Effector memory CD4-positive, alpha-beta T cell (primary cell): ENCODE results near the gene EVI5.
"Not testable (repeated sequence)": the region's sequence is repeated elsewhere in the genome, so short reads cannot be mapped to it uniquely, and the experiment has no call there.

Experiments used
- DNase-seq, 3 donors: peaks; one replicate each; pipeline ENCODE4 v3.0.0-alpha.2; 2020
- H3K27ac ChIP-seq: 2 replicates; pipeline ENCODE4 v1.7.0; 2013; ENCODE audit warnings: mild to moderate bottlenecking, low read length, moderate library complexity; ENCODE audit not compliant: insufficient read depth, poor library complexity, severe bottlenecking
- H3K27me3 ChIP-seq: replicated peaks from 2 replicates; pipeline ENCODE4 v1.7.0; 2013; ENCODE audit warnings: mild to moderate bottlenecking, low read length; ENCODE audit not compliant: insufficient read depth, control insufficient read depth, poor library complexity, severe bottlenecking
- H3K36me3 ChIP-seq: 2 replicates; pipeline ENCODE4 v1.7.0; 2013; ENCODE audit warnings: mild to moderate bottlenecking, low read length, moderate library complexity; ENCODE audit not compliant: control insufficient read depth, insufficient read depth
- H3K4me1 ChIP-seq: 2 replicates; pipeline ENCODE4 v1.7.0; 2013; ENCODE audit warnings: low read length, mild to moderate bottlenecking; ENCODE audit not compliant: control insufficient read depth, insufficient read depth, poor library complexity, severe bottlenecking
- H3K4me3 ChIP-seq: 2 replicates; pipeline ENCODE4 v1.7.0; 2013; ENCODE audit warnings: low read length, low read depth, mild to moderate bottlenecking; ENCODE audit not compliant: insufficient read depth, poor library complexity, severe bottlenecking
- H3K9me3 ChIP-seq: 2 replicates; pipeline ENCODE4 v1.7.0; 2013; ENCODE audit warnings: mild to moderate bottlenecking, low read length, moderate library complexity; ENCODE audit not compliant: control insufficient read depth

EVI5 gene

GRCh38 chr1:92773749-92774148 lies 11.2 kb downstream of the EVI5 start:
- not testable (repeated sequence) for H3K9me3 ChIP-seq, H3K4me3 ChIP-seq, H3K27ac ChIP-seq, H3K4me1 ChIP-seq, H3K36me3 ChIP-seq, DNase-seq, H3K27me3 ChIP-seq

- peaks cover 3% of the 10 kb centered on the region for H3K27me3 ChIP-seq
- no peaks in the 10 kb centered on the region for H3K9me3 ChIP-seq
- DNase-seq: no peak
- no peaks in the 10 kb centered on the region for H3K4me1 ChIP-seq
- H3K27ac ChIP-seq: no peak overlapping the region
- no peak overlapping the region for H3K4me3 ChIP-seq
- H3K36me3 ChIP-seq: no peaks in the 10 kb centered on the region
Measured at GRCh38 chr1:92769856-92770255, 15.1 kb downstream of the EVI5 start.

GRCh38 chr1:92768915-92769314 lies 16.0 kb downstream of the EVI5 start:
- H3K27ac ChIP-seq: no peak overlapping the region
- H3K4me3 ChIP-seq: no peak overlapping the region
- no peaks in the 10 kb centered on the region for H3K9me3 ChIP-seq
- H3K36me3 ChIP-seq: no peaks in the 10 kb centered on the region
- H3K27me3 ChIP-seq: peaks cover 3% of the 10 kb centered on the region
- DNase-seq: no peak
- no peaks in the 10 kb centered on the region for H3K4me1 ChIP-seq

DNA sequence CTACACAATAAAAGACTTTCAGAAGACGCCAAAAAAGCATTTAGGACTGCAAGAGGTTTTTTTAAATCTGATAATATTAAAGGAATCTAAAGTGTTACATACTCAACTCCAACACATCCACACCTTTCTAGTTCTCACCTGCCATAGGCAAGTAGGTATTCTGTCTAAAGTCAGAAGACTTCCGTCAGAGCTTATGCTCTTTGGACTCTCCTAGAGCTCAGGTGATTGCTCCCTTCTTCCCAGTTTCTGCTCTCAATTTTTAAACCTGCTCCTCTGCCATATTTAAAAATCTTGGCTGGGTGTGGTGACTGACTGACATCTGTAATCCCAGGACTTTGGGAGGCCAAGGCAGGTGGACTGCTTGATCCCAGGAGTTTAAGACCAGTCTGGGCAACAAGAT lies 16.6 kb downstream of the EVI5 start:
- no peaks in the 10 kb centered on the region for H3K36me3 ChIP-seq
- H3K9me3 ChIP-seq: no peaks in the 10 kb centered on the region
- H3K4me1 ChIP-seq: no peaks in the 10 kb centered on the region
- no peak for DNase-seq
- H3K4me3 ChIP-seq: no peak overlapping the region
- no peak overlapping the region for H3K27ac ChIP-seq
- H3K27me3 ChIP-seq: peaks cover 1% of the 10 kb centered on the region

DNA sequence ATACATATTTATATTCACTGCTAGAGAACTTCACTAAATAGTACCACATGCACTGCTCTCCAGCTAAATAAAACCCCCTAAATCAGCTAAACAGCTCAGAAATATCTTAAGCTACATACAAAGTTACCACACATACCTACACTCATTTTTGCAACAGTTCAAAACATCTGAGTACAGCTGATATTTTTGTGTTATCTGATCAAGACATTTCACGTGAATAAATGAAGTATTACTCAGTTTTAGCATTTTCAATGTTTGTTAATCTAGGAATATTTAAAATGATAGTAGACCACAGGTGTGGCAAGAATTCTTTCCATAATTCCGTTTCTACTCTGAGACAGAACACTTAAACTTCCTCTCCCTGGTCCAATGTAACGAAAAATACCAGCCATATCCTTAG lies 20.8 kb downstream of the EVI5 start:
- Histone ChIP-seq H3K27ac (no peak overlapping the region), H3K4me1 (no peaks in the 10 kb centered on the region), H3K27me3 (no peaks in the 10 kb centered on the region), H3K4me3 (no peak overlapping the region), H3K36me3 (no peaks in the 10 kb centered on the region), H3K9me3 (no peaks in the 10 kb centered on the region)
- no peak for DNase-seq

- no peaks in the 10 kb centered on the region for H3K9me3 ChIP-seq
- H3K4me3 ChIP-seq: no peak overlapping the region
- H3K36me3 ChIP-seq: no peaks in the 10 kb centered on the region
- no peak for DNase-seq
- H3K4me1 ChIP-seq: no peaks in the 10 kb centered on the region
- H3K27me3 ChIP-seq: no peaks in the 10 kb centered on the region
- H3K27ac ChIP-seq: no peak overlapping the region
Measured at GRCh38 chr1:92762355-92762754, 22.6 kb downstream of the EVI5 start.

- no peaks in the 10 kb centered on the region for H3K27me3 ChIP-seq
- H3K4me3 ChIP-seq: no peak overlapping the region
- H3K4me1 ChIP-seq: no peaks in the 10 kb centered on the region
- no peak for DNase-seq
- no peaks in the 10 kb centered on the region for H3K9me3 ChIP-seq
- no peak overlapping the region for H3K27ac ChIP-seq
- H3K36me3 ChIP-seq: no peaks in the 10 kb centered on the region
Measured at GRCh38 chr1:92759361-92759760, 25.5 kb downstream of the EVI5 start.

DNA sequence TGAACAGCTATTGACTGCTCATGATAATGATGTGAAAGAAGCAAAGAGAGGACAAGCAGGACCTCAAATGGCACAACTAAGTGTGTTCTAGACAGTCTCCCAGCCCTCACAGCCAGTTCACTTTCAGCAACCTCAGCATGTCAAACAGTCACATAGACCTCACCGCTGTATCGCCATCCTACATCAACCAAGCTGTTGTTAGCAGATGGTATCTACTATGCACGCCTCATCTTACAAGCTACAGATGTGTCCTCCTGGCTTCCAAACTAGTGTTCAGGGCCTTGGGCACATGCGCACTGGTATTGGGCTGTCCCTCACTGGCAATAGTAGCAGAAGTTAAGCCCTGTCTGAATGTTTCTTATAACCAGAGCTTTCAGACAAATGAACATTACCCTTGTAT lies 28.4 kb downstream of the EVI5 start:
- H3K27me3 ChIP-seq: no peaks in the 10 kb centered on the region
- H3K4me1 ChIP-seq: no peaks in the 10 kb centered on the region
- no peaks in the 10 kb centered on the region for H3K9me3 ChIP-seq
- H3K4me3 ChIP-seq: no peak overlapping the region
- no peaks in the 10 kb centered on the region for H3K36me3 ChIP-seq
- no peak overlapping the region for H3K27ac ChIP-seq
- DNase-seq: no peak

DNA sequence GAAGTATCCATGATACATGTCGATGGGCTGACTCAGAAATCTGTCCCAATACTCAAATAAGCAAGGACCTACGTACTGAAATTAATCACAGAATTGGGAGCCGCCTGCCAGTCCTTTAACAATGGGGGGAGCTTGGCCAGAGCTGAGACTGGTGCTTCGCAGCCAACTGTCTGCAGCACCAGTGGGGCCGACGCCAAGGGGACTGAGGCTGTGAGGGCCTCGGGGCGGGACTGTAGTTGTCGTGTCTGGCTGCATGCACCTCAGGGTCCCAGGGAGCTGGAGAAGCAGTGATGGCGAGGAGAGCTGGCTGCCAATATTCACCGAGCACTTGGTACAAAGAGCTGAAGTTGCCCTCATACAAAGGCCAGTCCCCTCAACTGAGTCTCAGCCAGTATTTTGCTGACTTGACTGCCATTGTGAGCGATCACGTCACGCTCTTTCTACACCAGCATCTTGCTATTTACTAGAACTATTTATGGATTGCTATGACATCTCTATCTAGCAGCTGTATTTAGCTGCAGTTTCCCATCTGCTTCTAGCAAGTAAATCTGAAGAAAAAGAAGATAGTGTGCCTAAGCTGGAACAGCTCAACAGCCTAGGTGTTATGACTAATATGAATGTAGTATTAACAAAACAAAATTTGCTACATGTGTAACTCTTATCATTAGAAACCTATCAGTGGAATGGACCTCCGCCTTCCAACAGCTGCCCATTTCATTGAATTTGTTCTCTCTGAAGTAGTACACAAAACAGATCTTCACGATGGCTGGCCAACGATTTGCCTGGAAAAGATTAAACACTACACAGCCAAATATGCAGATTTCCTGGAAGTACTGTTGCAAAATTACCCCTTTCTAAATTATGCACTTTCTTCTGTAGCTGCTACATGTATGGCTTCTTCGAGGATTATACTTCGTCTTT lies 29.1 kb downstream of the EVI5 start:
- no peak overlapping the region for H3K4me3 ChIP-seq
- no peaks in the 10 kb centered on the region for H3K4me1 ChIP-seq
- H3K27ac ChIP-seq: no peak overlapping the region
- no peaks in the 10 kb centered on the region for H3K27me3 ChIP-seq
- no peaks in the 10 kb centered on the region for H3K9me3 ChIP-seq
- no peaks in the 10 kb centered on the region for H3K36me3 ChIP-seq
- DNase-seq: no peak

DNA sequence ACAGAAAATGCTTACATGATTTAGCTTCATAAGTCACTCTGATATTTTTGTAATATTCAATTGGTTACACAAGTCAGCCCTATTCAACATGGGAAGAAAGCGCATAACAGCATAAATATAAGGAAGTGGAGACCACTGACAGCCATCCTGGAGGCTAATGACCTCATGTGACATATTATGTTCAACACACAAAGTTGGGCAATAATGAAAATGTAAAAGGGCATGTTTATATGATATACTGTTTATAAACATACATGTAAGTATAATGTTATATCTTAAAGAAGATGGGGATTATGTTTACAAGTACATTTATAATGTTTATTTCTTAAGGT lies 30.2 kb downstream of the EVI5 start:
- no peak for DNase-seq
- Histone ChIP-seq H3K27ac (no peak overlapping the region), H3K4me1 (no peaks in the 10 kb centered on the region), H3K36me3 (no peaks in the 10 kb centered on the region), H3K27me3 (no peaks in the 10 kb centered on the region), H3K9me3 (no peaks in the 10 kb centered on the region), H3K4me3 (no peak overlapping the region)
